B cell (primary cell): Measurements from ENCODE around the gene CAPRIN2. TPM values are rescaled to one million over a fixed set of nuclear protein-coding genes. Genes with fewer than 3 reads are reported as not detected.

Experiments used
- ATAC-seq: fragments of 200-7000 bp; cut with Tn5 transposase; one replicate; pipeline ENCODE4 v1.10.0; 2021; ENCODE audit warnings: low read depth, mild to moderate bottlenecking, moderate number of reproducible peaks, moderate library complexity
- CTCF ChIA-PET: fragments of 350-600 bp; sonication (Branson Sonifier 250); formaldehyde crosslinking; loops from one replicate; lab custom pipeline; 2021; ENCODE audit warnings: antibody characterized with exemption, inconsistent platforms; lab: Charles Lee
- POLR2A ChIA-PET: fragments of 350-600 bp; sonication (Branson Sonifier 250); formaldehyde crosslinking; loops from one replicate; lab custom pipeline; 2021; ENCODE audit warnings: antibody characterized with exemption; lab: Charles Lee
- DNase-seq: peaks from one replicate; pipeline ENCODE4 v3.0.0; 2013
- H2AFZ ChIP-seq: 2 replicates; pipeline ENCODE4 v1.6.1; 2012; ENCODE audit warnings: mild to moderate bottlenecking, low read depth, low read length; ENCODE audit not compliant: insufficient read depth, poor library complexity, severe bottlenecking
- H3K27ac ChIP-seq, 2 donors: 1 replicate in 1 of 2; 2 replicates in 1 of 2; pipeline ENCODE4 v1.5.1; 2012 to 2013; ENCODE audit warnings: low read length in 2 of 2, mild to moderate bottlenecking in 2 of 2, moderate library complexity in 1 of 2
- H3K27me3 ChIP-seq, 4 experiments: fragments of 200-600 bp in 1 of 4; sonication (generic) in 1 of 4; replicated peaks in 1 of 4; 1 replicate in 2 of 4; 2 replicates in 2 of 4; pipeline versions ENCODE4 v1.6.1 to v1.7.0; 2013 to 2016; ENCODE audit warnings: low read length in 3 of 4, mild to moderate bottlenecking in 2 of 4, mixed read lengths in 1 of 4, moderate library complexity in 1 of 4; ENCODE audit not compliant: insufficient read depth in 4 of 4, control insufficient read depth in 3 of 4; ENCODE audit errors: control extremely low read depth in 1 of 4
- H3K36me3 ChIP-seq, 2 experiments: replicated peaks in 1 of 2; 1 replicate in 1 of 2; 2 replicates in 1 of 2; pipeline versions ENCODE4 v1.6.1 to v1.7.1; 2013; ENCODE audit warnings: low read length in 1 of 2; ENCODE audit not compliant: insufficient read depth in 2 of 2, control insufficient read depth in 1 of 2; ENCODE audit errors: control extremely low read depth in 1 of 2, extremely low read depth in 1 of 2
- H3K4me1 ChIP-seq, 2 donors: fragments of 200-600 bp in 1 of 2; sonication (generic) in 1 of 2; 1 replicate in 1 of 2; 2 replicates in 1 of 2; pipeline versions ENCODE4 v1.5.1 to v1.6.1; 2013 to 2017; ENCODE audit warnings: low read length in 2 of 2; ENCODE audit not compliant: control insufficient read depth in 2 of 2, insufficient read depth in 2 of 2
- H3K4me2 ChIP-seq: replicated peaks from 2 replicates; pipeline ENCODE3; 2012; ENCODE audit warnings: mild to moderate bottlenecking, low read depth, low read length; ENCODE audit not compliant: poor library complexity, severe bottlenecking
- H3K4me3 ChIP-seq, 5 experiments: fragments of 200-600 bp in 1 of 5; sonication (generic) in 1 of 5; 1 replicate in 3 of 5; 2 replicates in 2 of 5; pipeline versions ENCODE4 v1.5.1 to v1.7.0; 2011 to 2016; ENCODE audit warnings: low read length in 4 of 5, mild to moderate bottlenecking in 4 of 5, low read depth in 2 of 5, control low read depth in 1 of 5, moderate library complexity in 1 of 5; ENCODE audit not compliant: insufficient read depth in 1 of 5; ENCODE audit errors: control extremely low read depth in 1 of 5, extremely low read depth in 1 of 5
- H3K79me2 ChIP-seq: fragments of 200-600 bp; sonication (generic); one replicate; pipeline ENCODE4 v1.6.0; 2016; ENCODE audit warnings: low read length; ENCODE audit not compliant: control insufficient read depth, insufficient read depth
- H3K9ac ChIP-seq: fragments of 200-600 bp; sonication (generic); 2 replicates; pipeline ENCODE4 v1.6.1; 2017; ENCODE audit warnings: mild to moderate bottlenecking, low read length, moderate library complexity
- H3K9me3 ChIP-seq, 3 donors: one replicate each; pipeline versions ENCODE4 v1.6.1 to v1.7.1; 2013; ENCODE audit warnings: low read length in 2 of 3; ENCODE audit not compliant: control insufficient read depth in 2 of 3, insufficient read depth in 1 of 3; ENCODE audit errors: control extremely low read depth in 1 of 3
- H4K20me1 ChIP-seq: 2 replicates; pipeline ENCODE4 v1.6.0; 2012; ENCODE audit warnings: mild to moderate bottlenecking, low read length; ENCODE audit not compliant: insufficient read depth, control insufficient read depth, poor library complexity, severe bottlenecking
- H3K27ac Mint-ChIP-seq: one replicate; pipeline ENCODE4 v1.8.0; 2021; ENCODE audit warnings: mixed read lengths
- H3K27me3 Mint-ChIP-seq: one replicate; pipeline ENCODE4 v1.8.0; 2021; ENCODE audit warnings: mixed read lengths
- H3K4me1 Mint-ChIP-seq: one replicate; pipeline ENCODE4 v1.8.0; 2021; ENCODE audit warnings: mixed read lengths
- H3K4me3 Mint-ChIP-seq: one replicate; pipeline ENCODE4 v1.8.0; 2021; ENCODE audit warnings: mixed read lengths
- H3K9me3 Mint-ChIP-seq: one replicate; pipeline ENCODE4 v1.8.0; 2022; ENCODE audit warnings: mixed read lengths; ENCODE audit not compliant: insufficient read depth
- EZH2 ChIP-seq: IDR thresholded peaks from 2 replicates; pipeline ENCODE4 v1.6.1; 2012; ENCODE audit warnings: borderline replicate concordance, low read depth, mild to moderate bottlenecking, moderate library complexity, low read length; ENCODE audit not compliant: insufficient read depth, poor library complexity, severe bottlenecking
- WGBS: methylation state at CpG from one replicate; pipeline ENCODE4 v1.1.5; 2013; ENCODE audit warnings: missing lambda C conversion rate; ENCODE audit not compliant: insufficient coverage; 5-methylcytosine and 5-hydroxymethylcytosine counted together
- intact Hi-C: fragments of 100-400 bp; cut with micrococcal nuclease; formaldehyde crosslinking; loops from one replicate; pipeline ENCODE4 v1.10.0; 2022
- polyA plus RNA-seq: library from polyadenylated mRNA; depleted of rRNA; stranded (reverse); fragments of >200 nt; gene quantifications from 2 replicates; pipeline ENCODE4 v1.2.3, GENCODE V29; 2012
- total RNA-seq, 2 donors: library from RNA; stranded (reverse); fragments of 120-200 nt in 1 of 2; gene quantifications; 1 replicate in 1 of 2; 2 replicates in 1 of 2; pipeline versions ENCODE4 v1.2.3 to v1.2.4, GENCODE V29; 2013 to 2022
- TF ChIP-seq, protein P1 (sequence below): fragments of 200-600 bp; IDR thresholded peaks from one replicate; pipeline ENCODE4 v1.8.0; 2022; ENCODE audit warnings: antibody characterized with exemption, mild to moderate bottlenecking

The CAPRIN2 gene
- total and polyA plus RNA-seq, 2 donors (not counting 1 experiment from before 2014, with no cell fraction given): 31.3 to 57.8 TPM

DNA sequence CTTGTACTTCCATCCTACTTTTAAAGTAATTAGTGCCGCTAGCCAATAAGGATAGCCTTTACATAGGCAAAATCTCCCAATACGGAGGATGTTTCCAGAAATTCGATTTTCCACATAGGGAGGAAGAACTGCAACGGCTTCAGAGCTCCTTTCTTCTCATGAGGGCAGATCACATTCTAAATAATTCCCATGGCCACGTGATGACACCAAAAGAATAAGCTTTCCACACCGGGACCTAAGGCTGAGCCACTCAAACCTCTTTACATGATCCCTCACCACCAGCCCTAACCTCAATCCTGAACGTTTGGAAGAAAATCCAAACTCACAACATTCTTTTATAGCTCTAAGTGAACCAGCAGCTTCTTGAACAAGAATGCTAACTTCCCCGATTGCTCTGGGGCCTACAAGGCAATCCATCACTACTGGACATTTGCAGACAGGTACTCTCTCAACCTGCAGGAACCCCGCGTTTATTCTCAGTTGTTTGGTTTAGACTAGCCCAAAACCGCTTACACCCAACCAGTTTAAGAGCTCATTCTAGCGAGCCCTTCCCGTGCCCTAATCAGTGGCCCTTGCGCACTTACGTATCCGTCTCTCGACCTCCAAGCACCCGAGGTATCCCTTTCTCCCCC is 884 bp downstream of the CAPRIN2 start:
- peaks cover 4% of the 10 kb centered on the region for H4K20me1 ChIP-seq
- 18% methylated on average over 18 of the region's 18 CpGs for WGBS
- H3K27ac ChIP-seq: peak overlapping the region; percentile 19 to 79
- intact Hi-C loops: loop anchor here (2.0 to 10.0 kb wide), 4 partner anchors 573 to 2001 kb away; partner anchors contain the start of genes DNM1L, ETFBKMT, SINHCAF and YARS2
- H3K27me3 Mint-ChIP-seq: no peaks in the 10 kb centered on the region
- H3K36me3 ChIP-seq: peaks cover 0 to 3% of the 10 kb centered on the region in 2 experiments
- peaks cover 14 to 15% of the 10 kb centered on the region in 2 donors for H3K4me1 ChIP-seq
- H3K9ac ChIP-seq: peak overlapping the region; percentile 72
- H2AFZ ChIP-seq: peak overlapping the region; percentile 86
- H3K4me2 ChIP-seq: peak overlapping the region; percentile 90
- no peaks in the 10 kb centered on the region for H3K9me3 Mint-ChIP-seq
- peaks cover 28% of the 10 kb centered on the region for H3K4me1 Mint-ChIP-seq
- no peak for DNase-seq
- no peaks in the 10 kb centered on the region for H3K27me3 ChIP-seq
- H3K4me3 Mint-ChIP-seq: peak overlapping the region; percentile 99
- peaks cover 28% of the 10 kb centered on the region for H3K79me2 ChIP-seq
- ATAC-seq: no peak
- peak overlapping the region; percentile 37 to 72 (median 71) for H3K4me3 ChIP-seq
- H3K9me3 ChIP-seq: no peaks in the 10 kb centered on the region
- CTCF ChIA-PET: interaction anchor here (0.6 to 2.3 kb wide), 4 partner anchors 11 to 59 kb away, joined by 3 to 11 read pairs (median 6); partner anchors contain the start of gene IPO8
- no peak for TF ChIP-seq EZH2
- TF ChIP-seq, protein P1, sequence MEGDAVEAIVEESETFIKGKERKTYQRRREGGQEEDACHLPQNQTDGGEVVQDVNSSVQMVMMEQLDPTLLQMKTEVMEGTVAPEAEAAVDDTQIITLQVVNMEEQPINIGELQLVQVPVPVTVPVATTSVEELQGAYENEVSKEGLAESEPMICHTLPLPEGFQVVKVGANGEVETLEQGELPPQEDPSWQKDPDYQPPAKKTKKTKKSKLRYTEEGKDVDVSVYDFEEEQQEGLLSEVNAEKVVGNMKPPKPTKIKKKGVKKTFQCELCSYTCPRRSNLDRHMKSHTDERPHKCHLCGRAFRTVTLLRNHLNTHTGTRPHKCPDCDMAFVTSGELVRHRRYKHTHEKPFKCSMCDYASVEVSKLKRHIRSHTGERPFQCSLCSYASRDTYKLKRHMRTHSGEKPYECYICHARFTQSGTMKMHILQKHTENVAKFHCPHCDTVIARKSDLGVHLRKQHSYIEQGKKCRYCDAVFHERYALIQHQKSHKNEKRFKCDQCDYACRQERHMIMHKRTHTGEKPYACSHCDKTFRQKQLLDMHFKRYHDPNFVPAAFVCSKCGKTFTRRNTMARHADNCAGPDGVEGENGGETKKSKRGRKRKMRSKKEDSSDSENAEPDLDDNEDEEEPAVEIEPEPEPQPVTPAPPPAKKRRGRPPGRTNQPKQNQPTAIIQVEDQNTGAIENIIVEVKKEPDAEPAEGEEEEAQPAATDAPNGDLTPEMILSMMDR: no peak
- POLR2A ChIA-PET: interaction anchor here (2.3 kb wide), 1 partner anchor 58 kb away, joined by 7 read pairs; the partner anchor contains the start of gene IPO8
- peak overlapping the region; percentile 89 for H3K27ac Mint-ChIP-seq

DNA sequence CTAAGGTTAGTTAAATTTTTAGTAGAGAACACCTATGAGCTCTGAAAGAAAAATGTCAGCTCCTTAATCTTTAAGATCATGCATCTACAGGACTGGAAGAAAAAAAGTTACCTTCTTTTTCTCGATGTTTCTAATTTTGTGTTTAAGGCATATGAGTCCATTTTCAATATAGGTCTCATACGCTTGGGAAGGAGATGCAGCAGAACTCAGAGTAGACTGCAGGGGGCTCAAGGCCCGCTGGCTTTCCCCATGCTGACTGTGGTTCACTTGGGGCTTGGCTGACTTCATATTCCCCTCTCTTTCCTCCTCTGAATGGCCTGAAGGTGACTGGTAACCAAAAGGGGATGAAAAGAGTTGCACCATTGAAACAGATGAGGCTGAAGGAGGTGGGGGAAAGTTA is 1.5 kb downstream of the CAPRIN2 start:
- CTCF ChIA-PET: interaction anchor here (0.9 to 1.8 kb wide), 5 partner anchors 10 to 57 kb away, joined by 3 to 9 read pairs (median 3); partner anchors contain the start of gene IPO8
- Mint-ChIP-seq H3K4me1 (peaks cover 30% of the 10 kb centered on the region), H3K27me3 (no peaks in the 10 kb centered on the region), H3K4me3 (peak overlapping the region; percentile 99), H3K9me3 (no peaks in the 10 kb centered on the region), H3K27ac (peak overlapping the region; percentile 71)
- POLR2A ChIA-PET: interaction anchor here (0.6 to 2.3 kb wide), 2 partner anchors 58 to 325 kb away, joined by 3 to 7 read pairs; partner anchors contain the start of gene IPO8
- peaks cover 33% of the 10 kb centered on the region for H3K79me2 ChIP-seq
- peaks cover 0 to 3% of the 10 kb centered on the region in 2 experiments for H3K36me3 ChIP-seq
- no peaks in the 10 kb centered on the region for H3K27me3 ChIP-seq
- H3K27ac ChIP-seq: no peak overlapping the region
- H3K9me3 ChIP-seq: no peaks in the 10 kb centered on the region
- H4K20me1 ChIP-seq: peaks cover 4% of the 10 kb centered on the region
- no peak overlapping the region for H3K9ac ChIP-seq
- DNase-seq: peak; percentile 26
- H2AFZ ChIP-seq: no peak overlapping the region
- 100% methylated on average over 1 of the region's 3 CpGs for WGBS
- no peak overlapping the region for H3K4me3 ChIP-seq
- H3K4me2 ChIP-seq: peak overlapping the region; percentile 90
- no peak for ATAC-seq
- peaks cover 14 to 15% of the 10 kb centered on the region in 2 donors for H3K4me1 ChIP-seq
- intact Hi-C loops: loop anchor here (10.0 kb wide), 1 partner anchor 902 kb away; the partner anchor contains the start of gene ETFBKMT
- TF ChIP-seq, protein P1: peak; percentile 16
- no peak for TF ChIP-seq EZH2
